Measurements from ENCODE around the gene RUSC1.

GRCh38 chr1:155316922-155317321 lies 3.8 kb upstream of the RUSC1 start:
- TF ChIP-seq RXRA (IDR thresholded peaks at IDR 0.05; ENCODE audit: borderline replicate concordance, low read depth) (no peak), EZH2phosphoT487 (IDR thresholded peaks at IDR 0.05; ENCODE audit: borderline replicate concordance, low read depth) (no peak), EP300 (IDR thresholded peaks at IDR 0.05; ENCODE audit: borderline replicate concordance in 1 of 2, low read depth in 1 of 2, low read length in 1 of 2) (no peak), CTCF (IDR thresholded peaks at IDR 0.05) (no peak), GABPA (IDR thresholded peaks at IDR 0.05; ENCODE audit: low read depth) (no peak), POLR2AphosphoS5 (IDR thresholded peaks at IDR 0.05; ENCODE audit: low read depth, low read length) (no peak), SMC3 (IDR thresholded peaks at IDR 0.05; ENCODE audit: low read depth, low read length) (no peak), REST (IDR thresholded peaks at IDR 0.05; ENCODE audit: low read depth, low read length) (no peak)

Measured in SK-N-SH (cell line).